ENCODE measurements around the gene TAPT1. TPM values are rescaled to one million over a fixed set of nuclear protein-coding genes. Genes with fewer than 3 reads are reported as not detected.

Gene TAPT1
- polyA plus RNA-seq, 1 donor from 2014 or later, result 34.2 TPM

DNA sequence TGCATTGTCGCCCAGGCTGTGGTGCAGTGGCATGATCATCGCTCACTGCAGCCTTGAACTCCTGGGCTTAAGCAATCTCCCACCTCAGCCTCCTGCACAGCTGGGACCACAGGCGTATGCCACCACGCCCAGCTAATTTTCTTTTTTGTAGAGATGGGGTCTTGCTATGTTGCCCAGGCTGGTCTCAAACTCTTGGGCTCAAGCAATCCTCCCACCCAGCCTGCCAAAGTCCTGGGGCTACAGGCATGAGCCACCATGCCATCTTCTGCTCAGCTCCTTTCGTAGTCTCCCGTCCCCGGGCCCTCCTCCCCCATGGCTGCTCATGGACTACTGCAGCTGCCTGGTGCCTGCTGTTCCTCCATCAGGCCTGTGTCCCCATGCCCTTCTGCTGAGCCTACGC is 58.1 kb downstream of the TAPT1 start (continued):
- TF ChIP-seq, protein P1, sequence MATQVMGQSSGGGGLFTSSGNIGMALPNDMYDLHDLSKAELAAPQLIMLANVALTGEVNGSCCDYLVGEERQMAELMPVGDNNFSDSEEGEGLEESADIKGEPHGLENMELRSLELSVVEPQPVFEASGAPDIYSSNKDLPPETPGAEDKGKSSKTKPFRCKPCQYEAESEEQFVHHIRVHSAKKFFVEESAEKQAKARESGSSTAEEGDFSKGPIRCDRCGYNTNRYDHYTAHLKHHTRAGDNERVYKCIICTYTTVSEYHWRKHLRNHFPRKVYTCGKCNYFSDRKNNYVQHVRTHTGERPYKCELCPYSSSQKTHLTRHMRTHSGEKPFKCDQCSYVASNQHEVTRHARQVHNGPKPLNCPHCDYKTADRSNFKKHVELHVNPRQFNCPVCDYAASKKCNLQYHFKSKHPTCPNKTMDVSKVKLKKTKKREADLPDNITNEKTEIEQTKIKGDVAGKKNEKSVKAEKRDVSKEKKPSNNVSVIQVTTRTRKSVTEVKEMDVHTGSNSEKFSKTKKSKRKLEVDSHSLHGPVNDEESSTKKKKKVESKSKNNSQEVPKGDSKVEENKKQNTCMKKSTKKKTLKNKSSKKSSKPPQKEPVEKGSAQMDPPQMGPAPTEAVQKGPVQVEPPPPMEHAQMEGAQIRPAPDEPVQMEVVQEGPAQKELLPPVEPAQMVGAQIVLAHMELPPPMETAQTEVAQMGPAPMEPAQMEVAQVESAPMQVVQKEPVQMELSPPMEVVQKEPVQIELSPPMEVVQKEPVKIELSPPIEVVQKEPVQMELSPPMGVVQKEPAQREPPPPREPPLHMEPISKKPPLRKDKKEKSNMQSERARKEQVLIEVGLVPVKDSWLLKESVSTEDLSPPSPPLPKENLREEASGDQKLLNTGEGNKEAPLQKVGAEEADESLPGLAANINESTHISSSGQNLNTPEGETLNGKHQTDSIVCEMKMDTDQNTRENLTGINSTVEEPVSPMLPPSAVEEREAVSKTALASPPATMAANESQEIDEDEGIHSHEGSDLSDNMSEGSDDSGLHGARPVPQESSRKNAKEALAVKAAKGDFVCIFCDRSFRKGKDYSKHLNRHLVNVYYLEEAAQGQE (IDR thresholded peaks at IDR 0.05; ENCODE audit: borderline replicate concordance), result no peak

DNA sequence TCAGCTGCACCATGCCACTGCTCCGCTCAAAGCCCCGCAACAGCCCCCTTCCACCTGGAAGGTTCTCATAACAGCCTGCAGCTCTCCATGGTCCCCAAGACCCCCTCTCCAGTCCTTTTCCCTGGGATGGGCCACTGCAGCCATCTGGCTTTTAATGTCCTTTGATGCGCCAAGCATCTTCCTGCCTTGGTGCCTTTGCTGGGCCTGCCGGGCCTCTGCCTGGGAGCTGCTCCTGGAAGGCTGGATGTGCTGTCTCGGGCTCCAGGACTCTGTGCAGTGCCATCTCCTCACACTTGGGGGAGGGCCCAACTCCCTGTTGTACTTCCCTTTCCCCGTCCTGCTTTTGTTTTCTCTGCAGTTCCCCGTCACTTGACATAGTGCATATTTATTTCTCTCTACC is 60.3 kb downstream of the TAPT1 start:
- Histone ChIP-seq H3K9me3 (ENCODE audit: low read length) (no peaks in the 10 kb centered on the region), H3K4me3 (ENCODE audit: low read length) (no peak overlapping the region), H3F3A (ENCODE audit: insufficient read depth, low read length, poor library complexity, severe bottlenecking) (no peaks in the 10 kb centered on the region), H3K9ac (ENCODE audit: low read length) (no peak overlapping the region), H3K27me3 (ENCODE audit: insufficient read depth, low read depth, low read length) (no peaks in the 10 kb centered on the region), H2AFZ (ENCODE audit: low read depth, low read length) (no peak overlapping the region), H3K27ac (ENCODE audit: low read length) (no peak overlapping the region), H3K9me2 (ENCODE audit: insufficient read depth, low read length) (no peaks in the 10 kb centered on the region), H4K20me1 (ENCODE audit: insufficient read depth) (no peaks in the 10 kb centered on the region), H3K36me3 (ENCODE audit: insufficient read depth, low read length) (peaks cover 11% of the 10 kb centered on the region), H3K79me2 (replicated peaks; ENCODE audit: insufficient read depth, low read length) (no peaks in the 10 kb centered on the region), H3K4me2 (ENCODE audit: low read length) (no peak overlapping the region)
- TF ChIP-seq EP300 (conservative IDR thresholded peaks at IDR 0.05; ENCODE audit: poor library complexity, severe bottlenecking), result no peak
- TF ChIP-seq, protein P1 (IDR thresholded peaks at IDR 0.05; ENCODE audit: borderline replicate concordance), result no peak
- no peak for TF ChIP-seq MXI1 (conservative IDR thresholded peaks at IDR 0.05; ENCODE audit: poor library complexity, severe bottlenecking)
- no peak for TF ChIP-seq CTCF (IDR thresholded peaks at IDR 0.05; ENCODE audit: poor library complexity, severe bottlenecking)
- TF ChIP-seq EZH2 (IDR thresholded peaks at IDR 0.05; ENCODE audit: borderline replicate concordance, insufficient read depth, low read length, poor library complexity, severe bottlenecking), result no peak
- no peak for TF ChIP-seq POLR2AphosphoS5 (IDR thresholded peaks at IDR 0.05)
- no peak for TF ChIP-seq SMC3 (conservative IDR thresholded peaks at IDR 0.05; ENCODE audit: poor library complexity)
- no peak for TF ChIP-seq RAD21 (conservative IDR thresholded peaks at IDR 0.05)
- no peak for TF ChIP-seq TAF1 (IDR thresholded peaks at IDR 0.05; ENCODE audit: low read depth)
